ENCODE data around the gene LAPTM4A.

The LAPTM4A gene

DNA sequence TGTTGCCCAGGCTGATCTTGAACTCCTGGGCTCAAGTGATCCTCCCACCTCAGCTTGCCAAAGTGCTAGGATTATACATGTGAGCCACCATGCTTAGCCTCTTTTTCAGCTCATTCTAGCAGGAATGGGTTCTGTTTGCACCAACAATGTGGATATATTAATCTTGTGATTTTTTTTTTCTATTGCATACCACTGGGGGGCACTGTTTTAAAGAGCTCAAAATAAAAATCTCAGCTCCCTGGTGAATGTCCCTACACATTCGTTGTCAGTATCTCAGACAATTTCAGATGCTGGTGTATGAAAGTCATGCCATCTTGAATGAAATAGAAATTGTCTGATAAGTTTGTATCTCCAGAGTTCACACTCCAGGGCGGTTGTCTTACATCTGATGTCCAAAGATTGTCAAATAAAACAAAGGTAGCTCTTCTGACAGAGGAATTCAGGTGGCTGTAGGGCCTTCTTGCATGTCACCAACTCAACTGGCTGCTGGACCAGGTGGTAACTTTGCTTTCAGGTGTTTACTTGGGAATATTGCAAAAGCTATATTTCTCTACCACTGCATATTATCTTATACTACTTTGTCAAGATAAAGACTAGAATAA, 35.8 kb downstream of the LAPTM4A start:
- no peak for DNase-seq

DNA sequence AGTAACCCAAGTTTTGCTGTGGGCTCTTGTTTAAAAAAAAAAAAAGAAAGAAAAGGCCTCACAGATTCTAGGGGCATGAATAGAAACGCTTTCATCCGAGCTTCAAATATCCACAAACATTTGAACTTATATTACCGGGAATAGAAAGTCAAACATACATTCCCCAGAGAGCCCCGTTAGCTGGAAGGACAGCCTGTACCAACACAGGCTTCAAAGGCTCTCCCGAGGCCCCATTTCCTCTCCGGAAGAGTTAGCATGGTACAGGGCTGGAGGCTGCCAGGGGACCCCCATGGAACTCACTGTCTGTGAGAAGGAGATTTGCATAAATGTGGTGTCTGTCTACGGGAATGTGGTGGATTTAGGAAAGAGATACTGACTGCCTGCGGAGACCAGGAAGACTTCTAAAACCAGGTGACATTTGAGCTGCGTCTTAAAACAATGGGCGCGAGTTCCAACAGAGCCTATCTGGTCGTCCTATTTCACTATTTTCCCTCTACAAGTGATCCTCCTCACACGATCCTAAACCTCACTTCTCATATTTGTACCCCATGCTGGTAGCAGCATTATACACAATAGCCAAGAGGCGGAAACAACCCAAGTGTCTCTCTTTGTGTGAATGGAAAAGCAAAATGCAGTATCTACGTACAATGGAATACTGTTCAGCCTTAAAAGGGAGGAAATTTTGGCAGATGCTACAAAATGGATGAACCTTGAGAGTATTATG, 38.1 kb downstream of the LAPTM4A start:
- DNase-seq: no peak

GRCh38 chr2:20012282-20013125, 38.9 kb downstream of the LAPTM4A start, which contains the start of gene MATN3:
Gene MATN3 (minus strand): TSS chr2:20012668. CDS start chr2:20012631, 37 bp downstream.
- DNase-seq: no peak

GRCh38 chr2:20012032-20012281, 39.5 kb downstream of the LAPTM4A start:
- DNase-seq: no peak

GRCh38 chr2:20011276-20012031, 40.0 kb downstream of the LAPTM4A start:
- DNase-seq: no peak

DNA sequence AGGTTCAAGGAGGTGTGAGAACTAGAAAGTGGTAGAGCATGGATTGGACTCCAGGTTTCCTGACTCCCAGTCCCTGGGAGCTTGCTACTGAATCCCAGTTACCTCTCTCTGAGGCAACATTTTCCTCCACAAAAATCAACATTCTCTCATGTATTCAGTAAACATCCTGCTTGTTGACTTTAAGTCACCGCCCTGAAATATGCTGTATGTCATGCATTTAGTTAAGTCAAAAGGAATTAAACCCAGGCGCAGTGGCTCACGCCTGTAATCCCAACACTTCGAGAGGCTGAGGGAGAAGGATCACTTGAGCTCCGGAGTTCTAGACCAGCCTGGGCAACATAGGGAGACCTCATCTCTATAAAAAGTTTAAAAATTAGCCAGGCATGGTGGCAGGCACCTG, 42.7 kb downstream of the LAPTM4A start:
- no peak for DNase-seq

GRCh38 chr2:20005891-20006470, 45.4 kb downstream of the LAPTM4A start:
- no peak for DNase-seq

GRCh38 chr2:20005067-20005627, 46.3 kb downstream of the LAPTM4A start:
- DNase-seq: no peak

GRCh38 chr2:20001361-20001863, 50.0 kb downstream of the LAPTM4A start:
- DNase-seq: no peak

DNA sequence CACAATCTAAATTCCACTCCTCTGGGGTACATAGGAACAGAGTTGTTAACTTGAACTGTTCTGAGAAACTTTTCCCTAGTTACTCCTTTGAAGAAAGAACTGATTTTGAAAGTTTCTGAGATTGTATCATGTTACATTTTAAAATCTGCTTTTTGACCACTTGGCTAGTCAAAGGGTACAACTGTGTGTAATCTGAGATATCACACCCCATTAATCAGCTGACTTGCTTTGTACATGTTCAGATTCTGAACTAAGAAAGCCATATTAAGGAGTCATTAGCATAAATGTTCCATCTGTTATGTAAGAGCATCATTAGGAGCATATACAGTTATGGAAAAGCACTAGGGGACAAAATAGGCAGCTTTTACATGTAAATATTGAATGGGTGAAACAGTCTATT, 57.7 kb downstream of the LAPTM4A start:
- DNase-seq: no peak

DNA sequence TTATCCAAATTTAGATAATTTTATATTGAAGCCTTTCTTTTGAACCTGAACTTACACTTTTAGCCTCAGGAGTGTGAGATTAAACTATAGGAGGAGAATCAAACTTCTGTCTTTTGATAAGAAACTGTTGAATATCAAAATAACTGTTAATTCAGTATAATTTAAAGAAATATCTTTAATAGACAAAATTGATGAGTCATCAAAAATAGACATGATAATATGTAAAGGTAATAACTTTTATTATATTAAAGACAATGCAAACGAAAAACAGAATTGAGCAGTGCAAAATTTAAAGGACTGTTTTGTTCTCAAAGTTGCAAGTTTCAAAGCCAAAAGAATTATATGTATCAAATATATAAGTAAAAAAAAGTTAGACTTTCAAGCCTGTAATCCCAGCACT, 59.5 kb downstream of the LAPTM4A start:
- DNase-seq: no peak

GRCh38 chr2:19990416-19990728, 61.1 kb downstream of the LAPTM4A start:
- DNase-seq: no peak

- DNase-seq: peak; percentile 32
Measured at GRCh38 chr2:19989667-19990415, 61.6 kb downstream of the LAPTM4A start, which contains the start of gene WDR35. Gene WDR35 (minus strand): TSS chr2:19990105. CDS start chr2:19990015, 90 bp downstream.

- DNase-seq: no peak
Measured at GRCh38 chr2:19989342-19989666, 62.1 kb downstream of the LAPTM4A start.

DNA sequence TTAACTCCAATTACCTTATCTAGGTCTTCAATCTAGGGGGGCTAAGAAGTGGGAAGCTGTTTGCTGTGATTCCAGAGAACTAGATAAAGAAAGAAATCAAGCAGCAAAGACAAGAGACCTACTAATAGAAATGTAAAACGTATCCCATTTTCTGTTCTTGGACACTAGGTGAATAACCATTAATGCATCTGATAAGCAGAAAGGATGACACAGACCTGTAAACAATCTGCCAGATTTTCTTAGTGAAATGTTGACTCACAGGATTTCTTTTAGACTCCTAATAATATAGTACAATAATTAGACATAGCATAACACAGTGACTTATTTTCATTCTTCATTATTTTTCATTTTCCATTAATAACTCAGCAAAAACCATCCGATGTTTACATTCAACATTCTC, 62.8 kb downstream of the LAPTM4A start:
- no peak for DNase-seq

DNA sequence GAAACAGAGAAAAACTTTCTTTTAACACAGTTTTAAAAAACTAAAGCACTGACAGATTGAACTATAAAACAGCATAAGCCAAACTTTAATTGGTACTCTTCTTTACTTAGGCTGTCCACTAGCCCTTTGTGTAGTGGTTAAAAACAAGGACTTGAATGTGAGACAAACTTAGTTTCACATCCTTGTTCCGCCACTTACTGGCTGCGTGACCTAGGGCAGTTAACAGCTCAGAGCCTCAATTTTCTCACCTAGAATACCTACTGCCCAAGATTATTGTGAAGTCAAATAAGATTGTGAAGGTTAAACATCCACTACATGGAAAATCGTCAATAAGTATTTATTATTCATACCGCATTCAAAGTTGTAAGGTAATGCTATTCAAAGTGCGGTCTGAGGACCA, 63.5 kb downstream of the LAPTM4A start:
- DNase-seq: no peak
